ENCODE data around the gene PODN.

The PODN gene

DNA sequence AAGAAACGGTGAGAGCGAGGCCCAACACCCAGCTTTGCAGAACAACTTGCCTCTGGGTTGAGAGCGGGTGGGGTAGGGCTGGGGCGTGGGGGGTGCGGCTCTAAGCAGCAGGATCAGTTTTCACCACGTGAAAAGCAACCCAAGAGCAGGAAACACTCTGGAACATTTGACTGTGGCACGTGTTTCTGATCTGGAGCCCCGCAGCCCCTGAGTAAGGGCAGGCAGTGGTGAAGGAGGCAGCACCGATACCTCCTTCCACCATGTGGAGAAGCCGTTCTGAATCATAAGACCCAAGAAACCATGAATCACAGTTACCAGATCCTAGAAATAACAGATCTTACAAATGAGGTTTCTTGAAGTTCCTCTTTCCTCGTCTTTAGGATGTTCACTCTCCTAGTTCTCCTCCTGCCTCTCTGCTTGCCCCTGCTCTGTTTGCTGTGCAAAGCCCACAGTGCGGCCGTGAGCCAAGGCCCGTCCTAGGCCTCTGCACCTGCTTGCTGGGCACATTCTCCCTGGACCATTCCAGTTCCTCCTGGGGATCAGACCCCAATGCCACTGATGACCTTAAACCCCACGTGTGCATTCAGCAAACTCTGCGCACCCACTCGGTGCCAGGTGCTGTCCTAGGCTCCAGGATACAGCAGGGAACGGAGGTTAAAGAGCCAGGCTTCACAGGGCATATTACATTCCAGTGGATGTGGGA is 48.5 kb downstream of the PODN start:
- TF ChIP-seq, protein P1, sequence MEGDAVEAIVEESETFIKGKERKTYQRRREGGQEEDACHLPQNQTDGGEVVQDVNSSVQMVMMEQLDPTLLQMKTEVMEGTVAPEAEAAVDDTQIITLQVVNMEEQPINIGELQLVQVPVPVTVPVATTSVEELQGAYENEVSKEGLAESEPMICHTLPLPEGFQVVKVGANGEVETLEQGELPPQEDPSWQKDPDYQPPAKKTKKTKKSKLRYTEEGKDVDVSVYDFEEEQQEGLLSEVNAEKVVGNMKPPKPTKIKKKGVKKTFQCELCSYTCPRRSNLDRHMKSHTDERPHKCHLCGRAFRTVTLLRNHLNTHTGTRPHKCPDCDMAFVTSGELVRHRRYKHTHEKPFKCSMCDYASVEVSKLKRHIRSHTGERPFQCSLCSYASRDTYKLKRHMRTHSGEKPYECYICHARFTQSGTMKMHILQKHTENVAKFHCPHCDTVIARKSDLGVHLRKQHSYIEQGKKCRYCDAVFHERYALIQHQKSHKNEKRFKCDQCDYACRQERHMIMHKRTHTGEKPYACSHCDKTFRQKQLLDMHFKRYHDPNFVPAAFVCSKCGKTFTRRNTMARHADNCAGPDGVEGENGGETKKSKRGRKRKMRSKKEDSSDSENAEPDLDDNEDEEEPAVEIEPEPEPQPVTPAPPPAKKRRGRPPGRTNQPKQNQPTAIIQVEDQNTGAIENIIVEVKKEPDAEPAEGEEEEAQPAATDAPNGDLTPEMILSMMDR (conservative IDR thresholded peaks at IDR 0.05; ENCODE audit: low read depth, low read length): no peak
- Histone ChIP-seq H3K4me1 (ENCODE audit: low read depth, poor library complexity, severe bottlenecking) (no peaks in the 10 kb centered on the region), H3K9ac (no peak overlapping the region), H4K20me1 (ENCODE audit: insufficient read depth) (no peaks in the 10 kb centered on the region), H3K27me3 (ENCODE audit: insufficient read depth, low read depth) (no peaks in the 10 kb centered on the region), H3K36me3 (ENCODE audit: insufficient read depth) (no peaks in the 10 kb centered on the region), H3K4me2 (no peak overlapping the region), H3K79me2 (ENCODE audit: insufficient read depth, low read depth) (no peaks in the 10 kb centered on the region), H3K27ac (no peak overlapping the region), H2AFZ (ENCODE audit: low read depth) (no peak overlapping the region), H3K4me3 (IDR thresholded peaks at IDR 0.05; ENCODE audit: insufficient read depth, low read depth, low read length) (no peak overlapping the region)

DNA sequence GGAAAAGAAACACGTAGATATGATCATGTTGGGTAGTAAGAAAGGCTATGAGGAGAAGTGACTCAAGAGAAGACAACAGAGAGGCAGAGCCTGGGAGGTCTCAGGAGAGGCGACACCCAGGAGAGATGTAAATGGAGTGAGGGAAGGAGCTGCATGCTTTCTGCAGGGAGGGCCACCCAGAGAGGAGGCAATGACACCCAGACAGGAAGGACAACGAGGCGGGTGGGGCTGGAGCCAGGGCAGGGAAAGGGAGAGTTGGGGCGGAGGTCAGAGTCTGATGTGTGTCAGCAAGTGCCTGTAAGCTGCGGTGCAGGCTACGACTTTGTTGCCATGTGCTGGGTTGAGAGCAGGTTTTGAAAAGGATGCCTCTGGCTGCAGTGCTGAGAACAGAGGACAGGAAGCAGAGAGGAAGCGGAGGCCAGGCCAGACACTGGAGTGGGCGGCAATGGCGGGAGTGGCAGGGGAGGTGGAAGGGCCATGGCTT is 49.1 kb downstream of the PODN start:
- no peak overlapping the region for H3K4me3 ChIP-seq (IDR thresholded peaks at IDR 0.05; ENCODE audit: insufficient read depth, low read depth, low read length)

DNA sequence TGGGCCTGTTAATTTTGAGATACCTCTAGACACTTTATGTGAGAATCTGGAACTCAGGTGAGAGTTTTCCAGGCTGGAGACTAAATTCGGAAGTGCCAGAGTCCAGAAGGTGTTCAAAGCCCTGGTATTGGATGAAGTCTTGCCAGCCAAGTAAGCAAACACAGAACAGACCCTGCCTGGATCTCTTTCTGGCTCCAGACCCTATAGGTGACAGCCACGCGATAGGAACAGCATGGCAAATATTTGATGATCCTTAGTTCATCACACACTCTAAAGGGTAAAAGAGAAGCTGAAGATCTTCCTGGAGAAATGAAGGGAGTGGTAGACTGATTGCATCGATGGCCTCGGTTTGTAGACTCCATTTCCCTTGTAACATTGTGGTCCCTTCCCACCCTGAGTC is 49.7 kb downstream of the PODN start:
- no peaks in the 10 kb centered on the region for H3K79me2 ChIP-seq (ENCODE audit: insufficient read depth, low read depth)
- H3K4me3 ChIP-seq (IDR thresholded peaks at IDR 0.05; ENCODE audit: insufficient read depth, low read depth, low read length): no peak overlapping the region
- H4K20me1 ChIP-seq (ENCODE audit: insufficient read depth): no peaks in the 10 kb centered on the region
- no peak overlapping the region for H3K9ac ChIP-seq
- H3K27ac ChIP-seq: no peak overlapping the region
- H3K4me2 ChIP-seq: no peak overlapping the region
- TF ChIP-seq, protein P1 (conservative IDR thresholded peaks at IDR 0.05; ENCODE audit: low read depth, low read length): no peak
- no peak overlapping the region for H2AFZ ChIP-seq (ENCODE audit: low read depth)
- H3K36me3 ChIP-seq (ENCODE audit: insufficient read depth): no peaks in the 10 kb centered on the region
- no peaks in the 10 kb centered on the region for H3K4me1 ChIP-seq (ENCODE audit: low read depth, poor library complexity, severe bottlenecking)
- no peaks in the 10 kb centered on the region for H3K27me3 ChIP-seq (ENCODE audit: insufficient read depth, low read depth)

More for the DNA sequence above, 49.1 kb downstream of the PODN start:
- Histone ChIP-seq H4K20me1 (ENCODE audit: insufficient read depth) (no peaks in the 10 kb centered on the region), H2AFZ (ENCODE audit: low read depth) (no peak overlapping the region), H3K4me1 (ENCODE audit: low read depth, poor library complexity, severe bottlenecking) (no peaks in the 10 kb centered on the region), H3K79me2 (ENCODE audit: insufficient read depth, low read depth) (no peaks in the 10 kb centered on the region), H3K9ac (no peak overlapping the region), H3K4me2 (no peak overlapping the region), H3K36me3 (ENCODE audit: insufficient read depth) (no peaks in the 10 kb centered on the region), H3K27me3 (ENCODE audit: insufficient read depth, low read depth) (no peaks in the 10 kb centered on the region), H3K27ac (no peak overlapping the region)
- TF ChIP-seq, protein P1 (conservative IDR thresholded peaks at IDR 0.05; ENCODE audit: low read depth, low read length): no peak

DNA sequence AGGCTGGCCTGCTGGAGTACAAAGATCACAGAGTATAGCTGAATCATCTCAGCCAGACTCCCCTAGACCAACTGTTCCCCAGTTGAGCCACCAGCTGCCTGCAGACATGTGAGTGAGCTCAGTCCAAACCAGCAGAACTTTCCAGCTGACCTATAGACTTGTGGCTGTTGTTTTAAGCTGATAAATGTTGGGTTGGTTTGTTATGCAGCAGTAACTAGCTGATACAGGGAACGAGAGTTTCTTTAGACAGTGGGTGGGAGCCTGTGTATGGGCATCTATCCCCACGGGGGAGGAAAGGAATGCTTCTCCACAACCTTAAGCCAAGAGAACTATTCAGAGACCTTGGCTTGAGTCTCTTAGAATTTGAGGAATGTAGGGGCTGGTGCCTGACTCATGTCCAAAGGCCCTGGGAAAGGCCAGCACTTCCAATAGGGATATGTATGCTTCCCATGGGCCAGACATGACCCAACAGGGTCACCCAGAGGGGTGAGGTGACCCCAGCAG is 50.3 kb downstream of the PODN start:
- Histone ChIP-seq H3K36me3 (ENCODE audit: insufficient read depth) (no peaks in the 10 kb centered on the region), H3K4me3 (IDR thresholded peaks at IDR 0.05; ENCODE audit: insufficient read depth, low read depth, low read length) (no peak overlapping the region), H3K27me3 (ENCODE audit: insufficient read depth, low read depth) (no peaks in the 10 kb centered on the region), H2AFZ (ENCODE audit: low read depth) (no peak overlapping the region), H3K4me2 (no peak overlapping the region), H3K27ac (no peak overlapping the region), H3K4me1 (ENCODE audit: low read depth, poor library complexity, severe bottlenecking) (no peaks in the 10 kb centered on the region), H3K79me2 (ENCODE audit: insufficient read depth, low read depth) (no peaks in the 10 kb centered on the region), H3K9ac (no peak overlapping the region), H4K20me1 (ENCODE audit: insufficient read depth) (no peaks in the 10 kb centered on the region)
- TF ChIP-seq, protein P1 (conservative IDR thresholded peaks at IDR 0.05; ENCODE audit: low read depth, low read length): no peak
